GM12878 (cell line): ENCODE results near the gene PCDHGB6. TPM values are rescaled to one million over a fixed set of nuclear protein-coding genes. Genes with fewer than 3 reads are reported as not detected.

Experiments
- ATAC-seq: fragments of 200-7000 bp; cut with Tn5 transposase; 3 replicates; pipeline ENCODE4 v1.9.1; 2020; ENCODE audit warnings: mild to moderate bottlenecking, moderate library complexity
- BruUV-seq: library from RNA; stranded (reverse); fragments of 400-500 nt; replicated peaks from 2 replicates; lab custom pipeline; 2021; lab: Mats Ljungman, UMichigan
- CTCF ChIA-PET: fragments of 300-600 bp; sonication (Branson Sonifier 250); formaldehyde crosslinking; extraction: SDS; loops from one replicate; lab custom pipeline; 2021; ENCODE audit warnings: inconsistent platforms; lab: Yijun Ruan, JAX
- POLR2A ChIA-PET: fragments of 350-600 bp; formaldehyde crosslinking; extraction: SDS; loops from one replicate; lab custom pipeline; 2021; ENCODE audit warnings: inconsistent platforms; lab: Charles Lee
- RAD21 ChIA-PET: fragments of 300-600 bp; sonication (Branson Sonifier 250); formaldehyde crosslinking; loops from one replicate; lab custom pipeline; 2023; ENCODE audit warnings: antibody characterized with exemption; ENCODE audit not compliant: unreplicated experiment; lab: Charles Lee
- SMC1A ChIA-PET: fragments of 300-600 bp; sonication (Branson Sonifier 250); formaldehyde crosslinking; loops from one replicate; lab custom pipeline; 2023; ENCODE audit not compliant: unreplicated experiment, uncharacterized antibody; lab: Charles Lee
- DNase-seq: peaks from one replicate; pipeline ENCODE4 v3.0.0-alpha.2; 2011; ENCODE audit warnings: low read depth, low spot score
- FAIRE-seq: peaks from 3 replicates; lab custom pipeline; 2011; peaks lifted over from hg19 to GRCh38; lab: Jason Lieb, UNC
- H2AFZ ChIP-seq: 2 replicates; pipeline ENCODE4 v1.6.0; 2011; ENCODE audit warnings: low read depth, low read length, control low read depth; ENCODE audit not compliant: control insufficient read depth
- H3K27ac ChIP-seq: 2 replicates; pipeline ENCODE4 v1.5.1; 2011; ENCODE audit warnings: control low read depth; ENCODE audit not compliant: control insufficient read depth, insufficient read depth
- H3K27me3 ChIP-seq, 2 experiments: replicated peaks in 1 of 2; 2 replicates each; pipeline versions ENCODE4 v1.6.0 to v1.6.1; 2011; ENCODE audit warnings: low read length in 1 of 2; ENCODE audit not compliant: control insufficient read depth in 2 of 2, insufficient read depth in 2 of 2
- H3K36me3 ChIP-seq, 2 experiments: 2 replicates each; pipeline ENCODE4 v1.5.1; 2011; ENCODE audit warnings: low read length in 1 of 2; ENCODE audit not compliant: control insufficient read depth in 2 of 2, insufficient read depth in 2 of 2
- H3K4me1 ChIP-seq: 2 replicates; pipeline ENCODE4 v1.6.1; 2011; ENCODE audit warnings: mild to moderate bottlenecking, low read length, moderate library complexity, mixed read lengths; ENCODE audit not compliant: control insufficient read depth, insufficient read depth
- H3K4me2 ChIP-seq: 2 replicates; pipeline ENCODE4 v1.6.0; 2011; ENCODE audit warnings: control low read depth; ENCODE audit not compliant: control insufficient read depth, insufficient read depth
- H3K4me3 ChIP-seq: fragments of 200-600 bp; sonication (generic); 2 replicates; pipeline ENCODE4 v1.5.1; 2016
- H3K79me2 ChIP-seq: 2 replicates; pipeline ENCODE4 v1.6.0; 2011; ENCODE audit warnings: low read length; ENCODE audit not compliant: control insufficient read depth, insufficient read depth
- H3K9ac ChIP-seq: 2 replicates; pipeline ENCODE4 v1.8.0; 2011; ENCODE audit warnings: low read length, control low read depth, mixed read lengths; ENCODE audit not compliant: control insufficient read depth, insufficient read depth
- H3K9me3 ChIP-seq: replicated peaks from 3 replicates; pipeline ENCODE4 v1.5.1; 2011; ENCODE audit warnings: mild to moderate bottlenecking, low read length; ENCODE audit not compliant: control insufficient read depth, insufficient read depth
- H4K20me1 ChIP-seq: 2 replicates; pipeline ENCODE4 v1.6.0; 2011; ENCODE audit not compliant: control insufficient read depth, insufficient read depth
- CTCF ChIP-seq, 3 experiments: IDR thresholded peaks in 2 of 3; conservative IDR thresholded peaks in 1 of 3; 2 replicates each; pipeline ENCODE4 v1.5.1; 2011; ENCODE audit warnings: low read depth in 3 of 3, low read length in 3 of 3, mild to moderate bottlenecking in 3 of 3, control low read depth in 2 of 3, moderate library complexity in 2 of 3, inconsistent platforms in 1 of 3, mixed read lengths in 1 of 3; ENCODE audit not compliant: control insufficient read depth in 2 of 3, insufficient read depth in 1 of 3; ENCODE audit errors: extremely low read depth in 1 of 3
- E2F8 ChIP-seq: fragments of 450-650 bp; IDR thresholded peaks from 2 replicates; pipeline ENCODE4 v1.6.1; 2018; ENCODE audit warnings: mild to moderate bottlenecking, low read depth, moderate library complexity; ENCODE audit not compliant: partially characterized antibody
- ESRRA ChIP-seq: IDR thresholded peaks from 2 replicates; pipeline ENCODE4 v1.6.1; 2012; ENCODE audit warnings: mild to moderate bottlenecking, low read length, improper control_type of control experiment
- GATAD2B ChIP-seq: fragments of 450-650 bp; conservative IDR thresholded peaks from 2 replicates; pipeline ENCODE4 v1.6.1; 2017; ENCODE audit warnings: low read depth, mild to moderate bottlenecking, moderate library complexity
- HDAC2 ChIP-seq: fragments of 200-600 bp; sonication (generic); IDR thresholded peaks from 2 replicates; pipeline ENCODE4 v1.6.1; 2017
- MTA2 ChIP-seq: fragments of 450-650 bp; IDR thresholded peaks from 2 replicates; pipeline ENCODE4 v1.6.1; 2016; ENCODE audit warnings: low read depth, mild to moderate bottlenecking, moderate library complexity
- in situ Hi-C: fragments of 300-500 bp; cut with MboI; formaldehyde crosslinking; loops from 9 replicates; pipeline ENCODE4 v1.14.3; 2018; ENCODE audit warnings: mixed read lengths
- intact Hi-C: fragments of 100-400 bp; cut with micrococcal nuclease; formaldehyde crosslinking; loops from one replicate; pipeline ENCODE4 v1.14.2; 2022; ENCODE audit not compliant: unreplicated experiment
- polyA plus RNA-seq, 11 experiments: library from polyadenylated mRNA; depleted of rRNA in 4 of 11; unstranded in 6 of 11; stranded (reverse) in 5 of 11; fragments of >200 nt; fragmentation: Nextera tagmentation in 4 of 11; fragmentation: Illumina TruSeq in 1 of 11; extraction: Ambion mirVana in 4 of 11; extraction: Trizol in 1 of 11; gene quantifications; 1 replicate in 1 of 11; 2 replicates in 10 of 11; pipeline versions ENCODE4 v1.2.1 to v1.2.3, GENCODE V29; 2011 to 2016; ENCODE audit warnings: inconsistent platforms in 2 of 11, missing spikeins in 2 of 11, low read depth in 1 of 11
- total RNA-seq, 4 experiments: library from RNA; depleted of rRNA in 3 of 4; stranded (reverse); fragments of >200 nt in 3 of 4; fragmentation: Illumina TruSeq in 1 of 4; extraction: Trizol in 1 of 4; gene quantifications; 2 replicates each; pipeline versions ENCODE4 v1.2.1 to v1.2.3, GENCODE V29; 2013 to 2021

PCDHGB6 gene
- total and polyA plus RNA-seq, 10 of the 15 experiments (the other 5 are each of a cell fraction or from before 2014, with no cell fraction given): 0.07 to 1.0 (median 0.31) TPM

GRCh38 chr5:141362719-141363118, 45.1 kb upstream of the PCDHGB6 start:
- no TSS peak for BruUV-seq
- ChIA-PET RAD21 (no interaction called here), CTCF (no interaction called here), SMC1A (no interaction called here)
- intact Hi-C loops (no loop called here), in situ Hi-C loops (no loop called here)
- H3K27ac ChIP-seq: no peak overlapping the region
- DNase-seq: no peak
- no peak overlapping the region for H2AFZ ChIP-seq
- H3K9me3 ChIP-seq: peaks cover 15% of the 10 kb centered on the region; the same call in 2 of the 3 replicates
- no peak overlapping the region for H3K4me3 ChIP-seq
- H3K79me2 ChIP-seq: no peaks in the 10 kb centered on the region
- no peak for TF ChIP-seq E2F8
- no peak for TF ChIP-seq CTCF (IDR thresholded peaks at IDR 0.05 in 2 of 3, conservative IDR thresholded peaks at IDR 0.05 in 1 of 3; ENCODE audit: control insufficient read depth in 2 of 3, extremely low read depth in 1 of 3, insufficient read depth in 1 of 3, low read depth in 3 of 3, low read length in 3 of 3)
- TF ChIP-seq HDAC2: no peak
- TF ChIP-seq MTA2: no peak
- TF ChIP-seq GATAD2B: no peak
- no peak for TF ChIP-seq ESRRA
- TF ChIP-seq, all 136 proteins: peak for 0
- no peak for FAIRE-seq
- no peak overlapping the region for H3K9ac ChIP-seq
- no peak overlapping the region for H3K4me2 ChIP-seq
- POLR2A ChIA-PET: no interaction called here
- ATAC-seq: no peak
- H3K36me3 ChIP-seq: no peaks in the 10 kb centered on the region
- no peaks in the 10 kb centered on the region for H4K20me1 ChIP-seq
- H3K27me3 ChIP-seq: no peaks in the 10 kb centered on the region; a peak in 1 of 4 replicates
- H3K4me1 ChIP-seq: no peaks in the 10 kb centered on the region
